SK-N-SH treated with all-trans-retinoic acid at 6 μM for 48 hours (cell line): ENCODE results near the gene RNFT2.

Experiments used
- ATAC-seq: fragments of 200-7000 bp; cut with Tn5 transposase; 3 replicates; pipeline ENCODE4 v1.9.1; 2020; ENCODE audit warnings: mild to moderate bottlenecking, moderate library complexity
- ARNTL ChIP-seq: fragments of 450-650 bp; formaldehyde crosslinking; IDR thresholded peaks from 2 replicates; pipeline ENCODE4 v1.5.0; 2020; ENCODE audit warnings: low read depth, mild to moderate bottlenecking, moderate library complexity, borderline replicate concordance
- BACH2 ChIP-seq: fragments of 250-450 bp; sonication (Bioruptor Pico); IDR thresholded peaks from 2 replicates; pipeline ENCODE4 v1.9.0; 2021; ENCODE audit warnings: mild to moderate bottlenecking, borderline replicate concordance
- CREB5 ChIP-seq: fragments of 250-450 bp; sonication (Bioruptor Pico); IDR thresholded peaks from 2 replicates; pipeline ENCODE4 v1.5.1; 2020; ENCODE audit warnings: low read depth, mild to moderate bottlenecking, moderate library complexity
- CSDC2 ChIP-seq: fragments of 250-450 bp; sonication (Bioruptor Pico); IDR thresholded peaks from 2 replicates; pipeline ENCODE4 v1.5.0; 2020; ENCODE audit warnings: mild to moderate bottlenecking, moderate library complexity
- CSRNP3 ChIP-seq: fragments of 250-450 bp; sonication (Bioruptor Pico); IDR thresholded peaks from 2 replicates; pipeline ENCODE4 v1.5.1; 2021; ENCODE audit warnings: mild to moderate bottlenecking, moderate library complexity
- ESRRG ChIP-seq: fragments of 250-450 bp; sonication (Bioruptor Pico); IDR thresholded peaks from 2 replicates; pipeline ENCODE4 v1.6.1; 2021; ENCODE audit warnings: mild to moderate bottlenecking
- GLIS3 ChIP-seq: fragments of 250-450 bp; sonication (Bioruptor Pico); IDR thresholded peaks from 2 replicates; pipeline ENCODE4 v1.5.0; 2020; ENCODE audit warnings: mild to moderate bottlenecking, moderate library complexity
- ISL1 ChIP-seq: fragments of 250-450 bp; sonication (Bioruptor Pico); IDR thresholded peaks from 2 replicates; pipeline ENCODE4 v2.1.2; 2022; ENCODE audit warnings: mild to moderate bottlenecking, moderate library complexity
- POU6F1 ChIP-seq: fragments of 250-450 bp; sonication (Bioruptor Pico); IDR thresholded peaks from 2 replicates; pipeline ENCODE4 v1.8.0; 2021; ENCODE audit warnings: low read depth, mild to moderate bottlenecking, moderate library complexity, borderline replicate concordance
- PPARA ChIP-seq: fragments of 250-450 bp; sonication (Bioruptor Pico); IDR thresholded peaks from 2 replicates; pipeline ENCODE4 v1.5.0; 2020; ENCODE audit warnings: mild to moderate bottlenecking, borderline replicate concordance
- RARB ChIP-seq: fragments of 250-450 bp; sonication (Bioruptor Pico); IDR thresholded peaks from 2 replicates; pipeline ENCODE4 v1.8.0; 2021; ENCODE audit warnings: mild to moderate bottlenecking, moderate library complexity
- SNAI2 ChIP-seq: fragments of 250-450 bp; sonication (Bioruptor Pico); IDR thresholded peaks from 2 replicates; pipeline ENCODE4 v1.5.0; 2020; ENCODE audit warnings: mild to moderate bottlenecking, moderate library complexity
- TCF4 ChIP-seq: fragments of 250-450 bp; sonication (Bioruptor Pico); IDR thresholded peaks from 2 replicates; pipeline ENCODE4 v1.8.0; 2021; ENCODE audit warnings: mild to moderate bottlenecking, moderate library complexity, borderline replicate concordance
- TOX ChIP-seq: fragments of 250-450 bp; sonication (Bioruptor Pico); IDR thresholded peaks from 2 replicates; pipeline ENCODE4 v1.8.0; 2021; ENCODE audit warnings: mild to moderate bottlenecking, moderate library complexity, borderline replicate concordance
- ZFP3 ChIP-seq: fragments of 250-450 bp; sonication (Bioruptor Pico); IDR thresholded peaks from 2 replicates; pipeline ENCODE4 v1.5.0; 2020; ENCODE audit warnings: mild to moderate bottlenecking, moderate library complexity
- ZFP30 ChIP-seq: fragments of 450-650 bp; formaldehyde crosslinking; IDR thresholded peaks from 2 replicates; pipeline ENCODE4 v1.5.0; 2022; ENCODE audit warnings: mild to moderate bottlenecking, moderate library complexity
- ZNF565 ChIP-seq: fragments of 450-650 bp; formaldehyde crosslinking; conservative IDR thresholded peaks from 2 replicates; pipeline ENCODE4 v1.5.0; 2020; ENCODE audit warnings: low read depth, mild to moderate bottlenecking, moderate library complexity
- ZNF70 ChIP-seq: fragments of 450-650 bp; formaldehyde crosslinking; IDR thresholded peaks from 2 replicates; pipeline ENCODE4 v1.5.0; 2020; ENCODE audit warnings: mild to moderate bottlenecking, moderate library complexity
- ZNF8 ChIP-seq: fragments of 450-650 bp; formaldehyde crosslinking; IDR thresholded peaks from 2 replicates; pipeline ENCODE4 v1.5.0; 2020; ENCODE audit warnings: mild to moderate bottlenecking, moderate library complexity
- TF ChIP-seq, protein P1 (sequence below): fragments of 250-450 bp; sonication (Bioruptor Pico); IDR thresholded peaks from 2 replicates; pipeline ENCODE4 v1.8.0; 2020; ENCODE audit warnings: mild to moderate bottlenecking, moderate library complexity, borderline replicate concordance
- TF ChIP-seq, protein P2 (sequence below): fragments of 250-450 bp; sonication (Bioruptor Pico); IDR thresholded peaks from 2 replicates; pipeline ENCODE4 v1.5.0; 2020; ENCODE audit warnings: mild to moderate bottlenecking, moderate library complexity

Gene RNFT2

GRCh38 chr12:116744766-116745165 lies 6.7 kb downstream of the RNFT2 start:
- no peak for TF ChIP-seq POU6F1 (CRISPR knock-in tag)
- TF ChIP-seq, protein P1, sequence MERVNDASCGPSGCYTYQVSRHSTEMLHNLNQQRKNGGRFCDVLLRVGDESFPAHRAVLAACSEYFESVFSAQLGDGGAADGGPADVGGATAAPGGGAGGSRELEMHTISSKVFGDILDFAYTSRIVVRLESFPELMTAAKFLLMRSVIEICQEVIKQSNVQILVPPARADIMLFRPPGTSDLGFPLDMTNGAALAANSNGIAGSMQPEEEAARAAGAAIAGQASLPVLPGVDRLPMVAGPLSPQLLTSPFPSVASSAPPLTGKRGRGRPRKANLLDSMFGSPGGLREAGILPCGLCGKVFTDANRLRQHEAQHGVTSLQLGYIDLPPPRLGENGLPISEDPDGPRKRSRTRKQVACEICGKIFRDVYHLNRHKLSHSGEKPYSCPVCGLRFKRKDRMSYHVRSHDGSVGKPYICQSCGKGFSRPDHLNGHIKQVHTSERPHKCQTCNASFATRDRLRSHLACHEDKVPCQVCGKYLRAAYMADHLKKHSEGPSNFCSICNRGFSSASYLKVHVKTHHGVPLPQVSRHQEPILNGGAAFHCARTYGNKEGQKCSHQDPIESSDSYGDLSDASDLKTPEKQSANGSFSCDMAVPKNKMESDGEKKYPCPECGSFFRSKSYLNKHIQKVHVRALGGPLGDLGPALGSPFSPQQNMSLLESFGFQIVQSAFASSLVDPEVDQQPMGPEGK (CRISPR knock-in tag), result no peak
- TF ChIP-seq ZNF8 (CRISPR knock-in tag), result no peak
- no peak for TF ChIP-seq BACH2
- TF ChIP-seq TOX (CRISPR knock-in tag), result no peak
- TF ChIP-seq TCF4 (CRISPR knock-in tag), result no peak
- TF ChIP-seq PPARA, result no peak
- TF ChIP-seq, protein P2, sequence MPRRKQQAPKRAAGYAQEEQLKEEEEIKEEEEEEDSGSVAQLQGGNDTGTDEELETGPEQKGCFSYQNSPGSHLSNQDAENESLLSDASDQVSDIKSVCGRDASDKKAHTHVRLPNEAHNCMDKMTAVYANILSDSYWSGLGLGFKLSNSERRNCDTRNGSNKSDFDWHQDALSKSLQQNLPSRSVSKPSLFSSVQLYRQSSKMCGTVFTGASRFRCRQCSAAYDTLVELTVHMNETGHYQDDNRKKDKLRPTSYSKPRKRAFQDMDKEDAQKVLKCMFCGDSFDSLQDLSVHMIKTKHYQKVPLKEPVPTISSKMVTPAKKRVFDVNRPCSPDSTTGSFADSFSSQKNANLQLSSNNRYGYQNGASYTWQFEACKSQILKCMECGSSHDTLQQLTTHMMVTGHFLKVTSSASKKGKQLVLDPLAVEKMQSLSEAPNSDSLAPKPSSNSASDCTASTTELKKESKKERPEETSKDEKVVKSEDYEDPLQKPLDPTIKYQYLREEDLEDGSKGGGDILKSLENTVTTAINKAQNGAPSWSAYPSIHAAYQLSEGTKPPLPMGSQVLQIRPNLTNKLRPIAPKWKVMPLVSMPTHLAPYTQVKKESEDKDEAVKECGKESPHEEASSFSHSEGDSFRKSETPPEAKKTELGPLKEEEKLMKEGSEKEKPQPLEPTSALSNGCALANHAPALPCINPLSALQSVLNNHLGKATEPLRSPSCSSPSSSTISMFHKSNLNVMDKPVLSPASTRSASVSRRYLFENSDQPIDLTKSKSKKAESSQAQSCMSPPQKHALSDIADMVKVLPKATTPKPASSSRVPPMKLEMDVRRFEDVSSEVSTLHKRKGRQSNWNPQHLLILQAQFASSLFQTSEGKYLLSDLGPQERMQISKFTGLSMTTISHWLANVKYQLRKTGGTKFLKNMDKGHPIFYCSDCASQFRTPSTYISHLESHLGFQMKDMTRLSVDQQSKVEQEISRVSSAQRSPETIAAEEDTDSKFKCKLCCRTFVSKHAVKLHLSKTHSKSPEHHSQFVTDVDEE (CRISPR knock-in tag), result no peak
- no peak for TF ChIP-seq GLIS3 (CRISPR knock-in tag)
- no peak for TF ChIP-seq ARNTL (CRISPR knock-in tag)
- TF ChIP-seq CSRNP3 (CRISPR knock-in tag), result no peak
- TF ChIP-seq ZFP30 (CRISPR knock-in tag), result no peak
- no peak for TF ChIP-seq CREB5
- no peak for ATAC-seq

DNA sequence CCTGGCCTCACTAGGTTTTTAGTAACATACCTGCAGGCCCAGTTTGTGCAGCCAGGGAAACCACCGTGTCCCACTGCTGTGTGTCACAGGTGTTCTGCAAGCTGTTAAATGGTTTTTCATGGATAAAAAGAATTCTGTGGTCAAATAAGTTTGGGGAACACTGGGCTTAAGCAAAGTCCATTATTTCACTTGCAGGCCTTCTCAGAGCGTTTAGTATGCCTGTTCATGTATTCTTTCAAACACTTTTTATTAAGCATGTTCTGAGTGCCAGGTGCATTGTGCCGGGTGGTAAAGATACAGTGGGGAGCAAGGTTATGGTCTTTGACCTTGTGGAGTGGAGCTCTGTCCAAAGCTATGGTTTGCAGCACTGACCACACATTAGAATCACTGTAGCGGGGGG lies 7.4 kb downstream of the RNFT2 start:
- no peak for ATAC-seq
- TF ChIP-seq CREB5, result no peak

DNA sequence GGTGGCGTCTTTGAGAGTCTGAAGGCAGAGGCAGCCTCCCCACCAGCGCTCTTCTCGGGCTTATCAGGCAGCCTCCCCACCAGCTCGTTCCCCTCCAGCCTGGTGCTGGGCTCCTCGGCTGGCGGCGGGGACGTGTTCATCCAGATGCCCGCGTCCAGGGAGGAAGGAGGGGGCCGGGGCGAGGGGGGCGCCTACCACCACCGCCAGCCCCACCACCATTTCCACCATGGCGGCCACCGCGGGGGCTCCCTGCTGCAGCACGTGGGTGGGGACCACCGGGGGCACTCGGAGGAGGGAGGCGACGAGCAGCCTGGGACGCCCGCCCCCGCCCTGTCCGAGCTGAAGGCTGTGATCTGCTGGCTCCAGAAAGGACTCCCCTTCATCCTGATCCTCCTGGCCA lies 11.8 kb downstream of the RNFT2 start:
- no peak for TF ChIP-seq CREB5
- no peak for ATAC-seq

DNA sequence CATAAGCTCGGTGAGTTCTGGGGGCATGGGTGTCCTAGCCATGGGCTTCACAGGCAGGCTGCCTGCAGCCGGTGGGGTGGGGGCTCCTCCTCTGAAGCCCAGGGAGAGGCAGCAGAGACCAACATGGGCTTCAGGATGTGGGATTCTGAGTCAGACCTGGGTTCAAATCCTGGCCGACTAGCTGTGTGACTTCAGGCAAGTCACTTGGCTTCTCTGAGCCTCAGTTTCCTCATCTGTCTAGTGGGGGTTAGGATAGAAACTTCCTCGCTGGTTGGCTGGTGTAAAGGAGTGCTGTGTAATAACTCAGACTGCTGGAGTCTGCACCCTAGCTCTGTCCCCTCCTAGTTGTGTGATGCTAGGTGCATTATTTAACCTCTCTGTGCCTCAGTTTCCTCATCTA lies 12.2 kb downstream of the RNFT2 start:
- ATAC-seq, result no peak
- TF ChIP-seq GLIS3 (CRISPR knock-in tag) (no peak), RARB (no peak), ZFP3 (CRISPR knock-in tag) (no peak), BACH2 (no peak), SNAI2 (CRISPR knock-in tag) (no peak), CSRNP3 (CRISPR knock-in tag) (no peak), POU6F1 (CRISPR knock-in tag) (no peak), ESRRG (CRISPR knock-in tag) (no peak), CSDC2 (CRISPR knock-in tag) (no peak), ZNF565 (CRISPR knock-in tag) (no peak), ISL1 (CRISPR knock-in tag) (no peak), PPARA (no peak), ZNF70 (CRISPR knock-in tag) (no peak)
